Endodermal cell (in vitro differentiated cells): Measurements from ENCODE around the gene DYRK2. TPM values are rescaled to one million over a fixed set of nuclear protein-coding genes. Genes with fewer than 3 reads are reported as not detected.

Experiments used
- DNase-seq: peaks from one replicate; pipeline ENCODE4 v3.0.0-alpha.2; 2017
- H3K27ac ChIP-seq: 2 replicates; pipeline ENCODE4 v1.5.1; 2013; ENCODE audit warnings: mild to moderate bottlenecking, low read depth, low read length, moderate library complexity
- H3K27me3 ChIP-seq: 2 replicates; pipeline ENCODE4 v1.6.1; 2013; ENCODE audit warnings: mild to moderate bottlenecking, low read length, moderate library complexity; ENCODE audit not compliant: insufficient read depth, control insufficient read depth, poor library complexity, severe bottlenecking
- H3K36me3 ChIP-seq: 2 replicates; pipeline ENCODE4 v1.7.0; 2013; ENCODE audit warnings: mild to moderate bottlenecking, low read length, moderate library complexity; ENCODE audit not compliant: control insufficient read depth, insufficient read depth
- H3K4me1 ChIP-seq: one replicate; pipeline ENCODE4 v1.7.0; 2013; ENCODE audit warnings: low read length; ENCODE audit not compliant: control insufficient read depth, insufficient read depth
- H3K4me3 ChIP-seq: 2 replicates; pipeline ENCODE4 v1.5.1; 2013; ENCODE audit warnings: mild to moderate bottlenecking, low read length, moderate library complexity
- H3K9ac ChIP-seq: 2 replicates; pipeline ENCODE4 v1.6.1; 2013; ENCODE audit warnings: mild to moderate bottlenecking, low read length, moderate library complexity; ENCODE audit not compliant: poor library complexity, severe bottlenecking; ENCODE audit errors: extremely low read depth
- H3K9me3 ChIP-seq: 2 replicates; pipeline ENCODE4 v1.6.1; 2013; ENCODE audit warnings: mild to moderate bottlenecking, low read length, moderate library complexity; ENCODE audit not compliant: control insufficient read depth
- H3K27ac Mint-ChIP-seq: 2 replicates; pipeline ENCODE4 v1.8.0; 2020; ENCODE audit warnings: mixed read lengths
- H3K27me3 Mint-ChIP-seq: 2 replicates; pipeline ENCODE4 v1.8.0; 2021; ENCODE audit warnings: mild to moderate bottlenecking, mixed read lengths; ENCODE audit not compliant: insufficient read depth
- H3K36me3 Mint-ChIP-seq: 2 replicates; pipeline ENCODE4 v1.8.0; 2020; ENCODE audit warnings: low read depth, mixed read lengths
- H3K4me1 Mint-ChIP-seq: 2 replicates; pipeline ENCODE4 v1.8.0; 2020; ENCODE audit warnings: mixed read lengths
- H3K4me3 Mint-ChIP-seq: 2 replicates; pipeline ENCODE4 v1.8.0; 2020; ENCODE audit warnings: mild to moderate bottlenecking, moderate library complexity, mixed read lengths
- H3K9me3 Mint-ChIP-seq: 2 replicates; pipeline ENCODE4 v1.8.0; 2020; ENCODE audit warnings: mild to moderate bottlenecking, mixed read lengths
- whole genome bisulfite sequencing, 2 experiments: methylation state at CpG; one replicate each; pipeline versions ENCODE4 v1.1.5 to v1.1.7; 2013; ENCODE audit warnings: missing lambda C conversion rate in 2 of 2, mixed read lengths in 1 of 2; ENCODE audit not compliant: insufficient coverage in 1 of 2, insufficient read length in 1 of 2; 5-methylcytosine and 5-hydroxymethylcytosine counted together
- total RNA-seq, 2 donors: library from RNA; stranded (reverse); fragmentation: NEBNext Ultra II Directional in 1 of 2; extraction: Animal tissue kit (Norgen Biotek cat#: 25700) in 1 of 2; gene quantifications; 2 replicates in 1 of 2; 3 replicates in 1 of 2; pipeline ENCODE4 v1.2.1, GENCODE V29; 2021
- TF ChIP-seq, protein P1 (sequence below): fragments of 200-600 bp; sonication (generic); conservative IDR thresholded peaks from 2 replicates; pipeline ENCODE4 v1.5.0; 2021; ENCODE audit warnings: antibody characterized with exemption, mild to moderate bottlenecking

Gene DYRK2
- total RNA-seq, 2 donors from 2014 or later: 29.5 to 33.2 TPM

DNA sequence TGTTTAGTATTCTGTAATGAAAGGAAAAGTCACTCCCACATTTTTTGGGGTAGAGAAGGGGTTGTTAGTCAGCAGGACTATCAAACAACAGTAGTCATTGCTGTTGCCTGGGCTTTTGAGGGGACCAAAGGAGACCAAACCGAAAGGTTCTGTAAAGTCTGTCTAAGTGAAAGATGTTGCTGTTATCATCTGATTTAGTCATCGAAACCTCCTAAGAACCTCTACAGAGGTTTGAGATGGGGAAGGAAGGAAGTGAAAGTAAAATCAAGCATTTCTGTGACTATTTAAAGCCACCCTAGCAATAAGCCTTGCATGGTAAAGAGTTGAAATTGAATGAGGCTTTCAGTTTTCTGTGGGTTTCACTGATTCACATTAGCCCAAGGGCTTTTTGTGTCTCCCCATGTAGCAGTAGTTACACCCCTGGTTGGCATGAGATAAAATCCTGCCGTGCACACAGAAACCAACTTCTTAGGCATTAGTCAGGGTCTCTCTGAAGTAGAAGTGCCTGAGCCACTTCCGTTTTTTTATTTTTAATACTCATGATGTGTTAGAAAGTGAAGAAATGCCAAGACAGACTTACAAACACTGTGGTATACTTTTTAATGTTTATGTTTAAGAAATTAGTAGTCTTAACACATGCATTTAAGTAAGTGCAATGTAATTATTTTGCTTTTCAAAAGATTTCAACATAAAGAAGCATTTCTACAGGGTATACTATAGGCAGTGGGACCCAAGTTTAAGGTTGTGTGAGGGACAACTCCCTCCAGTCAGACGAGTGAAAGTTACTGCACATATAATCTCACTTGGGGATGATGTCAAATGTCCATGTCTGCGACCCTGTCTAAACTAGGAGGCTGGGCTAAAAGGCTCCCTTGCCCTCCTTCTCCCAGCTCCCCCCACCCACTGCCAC lies 50.4 kb downstream of the DYRK2 start:
- TF ChIP-seq, protein P1, sequence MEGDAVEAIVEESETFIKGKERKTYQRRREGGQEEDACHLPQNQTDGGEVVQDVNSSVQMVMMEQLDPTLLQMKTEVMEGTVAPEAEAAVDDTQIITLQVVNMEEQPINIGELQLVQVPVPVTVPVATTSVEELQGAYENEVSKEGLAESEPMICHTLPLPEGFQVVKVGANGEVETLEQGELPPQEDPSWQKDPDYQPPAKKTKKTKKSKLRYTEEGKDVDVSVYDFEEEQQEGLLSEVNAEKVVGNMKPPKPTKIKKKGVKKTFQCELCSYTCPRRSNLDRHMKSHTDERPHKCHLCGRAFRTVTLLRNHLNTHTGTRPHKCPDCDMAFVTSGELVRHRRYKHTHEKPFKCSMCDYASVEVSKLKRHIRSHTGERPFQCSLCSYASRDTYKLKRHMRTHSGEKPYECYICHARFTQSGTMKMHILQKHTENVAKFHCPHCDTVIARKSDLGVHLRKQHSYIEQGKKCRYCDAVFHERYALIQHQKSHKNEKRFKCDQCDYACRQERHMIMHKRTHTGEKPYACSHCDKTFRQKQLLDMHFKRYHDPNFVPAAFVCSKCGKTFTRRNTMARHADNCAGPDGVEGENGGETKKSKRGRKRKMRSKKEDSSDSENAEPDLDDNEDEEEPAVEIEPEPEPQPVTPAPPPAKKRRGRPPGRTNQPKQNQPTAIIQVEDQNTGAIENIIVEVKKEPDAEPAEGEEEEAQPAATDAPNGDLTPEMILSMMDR: no peak
- Mint-ChIP-seq H3K27ac (no peak overlapping the region), H3K9me3 (no peaks in the 10 kb centered on the region)

DNA sequence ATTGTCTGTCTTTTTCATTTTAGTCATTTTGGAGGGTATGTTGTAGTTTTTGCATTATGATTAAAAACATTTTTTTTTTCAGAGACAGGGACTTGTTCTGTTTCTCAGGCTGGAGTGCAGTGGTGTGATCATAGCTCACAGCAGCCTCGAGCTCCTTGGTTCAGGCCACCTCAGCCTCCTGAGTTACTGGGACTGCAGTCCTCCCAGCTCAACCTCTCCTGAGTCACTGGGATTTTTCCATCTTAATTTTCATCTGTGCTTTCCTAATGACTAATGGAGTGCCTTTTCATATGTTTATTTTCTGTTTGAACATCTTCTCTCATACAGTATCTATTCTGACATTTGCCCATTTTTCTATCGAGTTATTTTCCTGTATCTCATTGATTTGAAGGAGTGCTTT lies 52.6 kb downstream of the DYRK2 start:
- Mint-ChIP-seq H3K4me3 (no peak overlapping the region), H3K27ac (no peak overlapping the region), H3K4me1 (peaks cover 11% of the 10 kb centered on the region), H3K9me3 (no peaks in the 10 kb centered on the region), H3K36me3 (no peaks in the 10 kb centered on the region), H3K27me3 (peaks cover 5% of the 10 kb centered on the region)
- Histone ChIP-seq H3K9me3 (no peaks in the 10 kb centered on the region), H3K4me1 (peaks cover 3% of the 10 kb centered on the region), H3K36me3 (no peaks in the 10 kb centered on the region), H3K27me3 (peaks cover 8% of the 10 kb centered on the region), H3K4me3 (no peak overlapping the region), H3K27ac (no peak overlapping the region), H3K9ac (no peak overlapping the region)
- TF ChIP-seq, protein P1: no peak
- DNase-seq: no peak
- 91 to 95% methylated on average over 1 to 2 of the region's 2 CpGs for WGBS, 2 experiments

More for the DNA sequence above, 50.4 kb downstream of the DYRK2 start:
- H3K36me3 ChIP-seq: no peaks in the 10 kb centered on the region
- H3K27me3 ChIP-seq: no peaks in the 10 kb centered on the region
- no peak overlapping the region for H3K4me3 ChIP-seq
- peaks cover 2% of the 10 kb centered on the region for H3K4me1 Mint-ChIP-seq
- no peak overlapping the region for H3K4me3 Mint-ChIP-seq
- no peaks in the 10 kb centered on the region for H3K36me3 Mint-ChIP-seq
- peak overlapping the region; percentile 62 for H3K27ac ChIP-seq
- no peaks in the 10 kb centered on the region for H3K27me3 Mint-ChIP-seq
- WGBS, 2 experiments: 88 to 98% methylated on average over 4 to 6 of the region's 6 CpGs
- DNase-seq: no peak
- H3K9ac ChIP-seq: no peak overlapping the region
- H3K4me1 ChIP-seq: no peaks in the 10 kb centered on the region
- H3K9me3 ChIP-seq: no peaks in the 10 kb centered on the region

DNA sequence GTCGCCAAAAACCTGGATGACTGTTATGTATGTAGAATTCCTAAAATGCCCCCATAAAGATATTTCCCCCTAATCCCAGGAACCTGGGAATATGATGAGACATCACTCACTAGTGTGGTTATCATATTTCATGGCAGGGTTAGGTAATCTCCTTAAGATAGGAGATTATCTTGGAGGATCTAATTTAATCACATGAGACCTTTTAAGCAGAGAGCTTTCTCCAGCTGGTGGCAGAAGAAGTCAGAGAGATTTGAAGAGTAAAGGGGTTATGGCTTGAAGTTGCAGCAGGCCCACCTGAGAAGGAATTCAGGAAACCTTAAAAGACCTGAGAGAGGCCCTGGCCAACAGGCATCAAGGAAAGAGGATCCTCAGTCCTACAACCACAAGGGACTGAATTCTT lies 53.6 kb downstream of the DYRK2 start:
- no peak for DNase-seq
- no peak overlapping the region for H3K27ac ChIP-seq
- H3K9ac ChIP-seq: no peak overlapping the region
- TF ChIP-seq, protein P1: no peak
- H3K36me3 ChIP-seq: no peaks in the 10 kb centered on the region
- Mint-ChIP-seq H3K36me3 (no peaks in the 10 kb centered on the region), H3K27me3 (peaks cover 5% of the 10 kb centered on the region), H3K9me3 (no peaks in the 10 kb centered on the region), H3K27ac (no peak overlapping the region), H3K4me3 (no peak overlapping the region), H3K4me1 (peaks cover 15% of the 10 kb centered on the region)
- peaks cover 4% of the 10 kb centered on the region for H3K4me1 ChIP-seq
- H3K27me3 ChIP-seq: peaks cover 8% of the 10 kb centered on the region
- 83% methylated on average over 1 of the region's 1 CpG; no CpG with 5 or more reads in 1 of the 2 experiments for WGBS, 2 experiments
- no peaks in the 10 kb centered on the region for H3K9me3 ChIP-seq
- H3K4me3 ChIP-seq: no peak overlapping the region
